DOHH2 (cell line): ENCODE results near the gene AHCYL1.

Experiments used
- H3F3A ChIP-seq: fragments of 200-600 bp; sonication (generic), shearing (Covaris generic); 2 replicates; pipeline ENCODE4 v1.6.0; 2016; ENCODE audit warnings: antibody characterized with exemption, mild to moderate bottlenecking; ENCODE audit not compliant: control insufficient read depth, insufficient read depth
- H3K27ac ChIP-seq: fragments of 200-600 bp; sonication (generic); 2 replicates; pipeline ENCODE4 v1.5.1; 2014; ENCODE audit warnings: low read depth, mild to moderate bottlenecking, low read length, moderate library complexity
- H3K27me3 ChIP-seq: fragments of 200-600 bp; sonication (generic); 2 replicates; pipeline ENCODE4 v1.6.1; 2014; ENCODE audit warnings: mild to moderate bottlenecking, low read length, mixed read lengths; ENCODE audit not compliant: control insufficient read depth
- H3K36me3 ChIP-seq: fragments of 200-600 bp; sonication (generic); 2 replicates; pipeline ENCODE4 v1.6.1; 2014; ENCODE audit warnings: mild to moderate bottlenecking, low read length, moderate library complexity, mixed read lengths; ENCODE audit not compliant: control insufficient read depth
- H3K4me1 ChIP-seq: fragments of 200-600 bp; sonication (generic); 2 replicates; pipeline ENCODE4 v1.6.1; 2014; ENCODE audit warnings: mild to moderate bottlenecking, low read length, mixed read lengths; ENCODE audit not compliant: control insufficient read depth
- H3K4me2 ChIP-seq: fragments of 200-600 bp; sonication (generic); 2 replicates; pipeline ENCODE4 v1.6.0; 2014; ENCODE audit warnings: mild to moderate bottlenecking, low read length, moderate library complexity
- H3K4me3 ChIP-seq: fragments of 200-600 bp; sonication (generic); 2 replicates; pipeline ENCODE4 v1.5.1; 2014; ENCODE audit warnings: mild to moderate bottlenecking, low read length, mixed read lengths
- H3K79me2 ChIP-seq: fragments of 200-600 bp; sonication (generic); 2 replicates; pipeline ENCODE4 v1.6.1; 2014; ENCODE audit warnings: mild to moderate bottlenecking, low read length, mixed read lengths; ENCODE audit not compliant: control insufficient read depth
- H3K9me2 ChIP-seq: fragments of 200-600 bp; sonication (generic); replicated peaks from 2 replicates; pipeline ENCODE4 v1.6.1; 2014; ENCODE audit warnings: mild to moderate bottlenecking, low read length, mixed read lengths; ENCODE audit not compliant: control insufficient read depth
- H3K9me3 ChIP-seq: fragments of 200-600 bp; sonication (generic); 2 replicates; pipeline ENCODE4 v1.6.1; 2014; ENCODE audit warnings: antibody characterized with exemption, low read length, mixed read lengths; ENCODE audit not compliant: control insufficient read depth, insufficient read depth
- H4K20me1 ChIP-seq: fragments of 200-600 bp; sonication (generic); 2 replicates; pipeline ENCODE4 v1.6.0; 2014; ENCODE audit warnings: low read depth, mild to moderate bottlenecking, antibody characterized with exemption, low read length, moderate library complexity; ENCODE audit not compliant: control insufficient read depth, insufficient read depth
- EZH2phosphoT487 ChIP-seq: fragments of 200-600 bp; sonication (generic); IDR thresholded peaks from 2 replicates; pipeline ENCODE4 v1.6.1; 2017; ENCODE audit warnings: borderline replicate concordance, mild to moderate bottlenecking, antibody characterized with exemption, low read length, moderate library complexity, mixed read lengths
- TF ChIP-seq, protein P1 (sequence below): fragments of 200-600 bp; sonication (generic); IDR thresholded peaks from one replicate; pipeline ENCODE4 v1.5.1; 2014; ENCODE audit warnings: antibody characterized with exemption, mild to moderate bottlenecking, low read depth, low read length; ENCODE audit not compliant: poor library complexity, severe bottlenecking

AHCYL1 gene

DNA sequence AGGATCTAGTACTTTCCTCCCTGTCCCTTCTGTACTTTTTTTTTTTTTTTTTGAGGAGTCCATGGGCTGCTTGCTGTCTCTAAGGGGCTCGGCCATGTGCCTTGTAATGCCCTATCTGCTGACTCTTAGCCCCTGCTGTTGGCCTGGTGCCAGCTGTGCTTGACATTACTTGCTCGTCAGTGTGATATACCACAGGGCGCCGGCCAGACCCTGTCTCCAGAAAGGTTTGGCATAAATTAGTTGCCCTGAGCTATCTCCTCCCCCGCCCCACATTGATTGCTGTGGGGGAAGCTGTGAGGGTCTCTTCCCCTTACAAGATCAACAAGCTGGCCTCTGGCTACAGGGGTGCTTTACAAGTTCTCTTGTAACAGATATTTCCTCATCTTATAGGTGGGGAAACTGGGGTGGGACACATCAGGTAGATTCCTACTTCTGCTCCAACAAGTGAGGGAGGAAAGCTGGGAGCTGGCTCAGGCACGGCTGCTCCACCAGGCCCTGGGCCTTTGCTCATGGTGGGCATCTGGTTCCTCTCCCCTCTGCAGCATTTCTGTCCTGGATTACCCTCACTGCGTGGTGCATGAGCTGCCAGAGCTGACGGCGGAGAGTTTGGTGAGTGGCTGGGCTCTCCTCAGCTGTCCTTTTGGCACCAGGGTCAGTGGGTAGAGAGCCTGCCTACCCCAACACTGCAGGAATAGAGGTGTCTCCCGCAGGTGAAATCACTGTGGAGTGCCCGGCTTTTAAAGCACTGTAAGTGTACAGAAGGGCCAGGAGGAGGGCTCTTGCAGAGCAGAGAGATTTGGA lies 65.4 kb downstream of the AHCYL1 start:
- TF ChIP-seq, protein P1, sequence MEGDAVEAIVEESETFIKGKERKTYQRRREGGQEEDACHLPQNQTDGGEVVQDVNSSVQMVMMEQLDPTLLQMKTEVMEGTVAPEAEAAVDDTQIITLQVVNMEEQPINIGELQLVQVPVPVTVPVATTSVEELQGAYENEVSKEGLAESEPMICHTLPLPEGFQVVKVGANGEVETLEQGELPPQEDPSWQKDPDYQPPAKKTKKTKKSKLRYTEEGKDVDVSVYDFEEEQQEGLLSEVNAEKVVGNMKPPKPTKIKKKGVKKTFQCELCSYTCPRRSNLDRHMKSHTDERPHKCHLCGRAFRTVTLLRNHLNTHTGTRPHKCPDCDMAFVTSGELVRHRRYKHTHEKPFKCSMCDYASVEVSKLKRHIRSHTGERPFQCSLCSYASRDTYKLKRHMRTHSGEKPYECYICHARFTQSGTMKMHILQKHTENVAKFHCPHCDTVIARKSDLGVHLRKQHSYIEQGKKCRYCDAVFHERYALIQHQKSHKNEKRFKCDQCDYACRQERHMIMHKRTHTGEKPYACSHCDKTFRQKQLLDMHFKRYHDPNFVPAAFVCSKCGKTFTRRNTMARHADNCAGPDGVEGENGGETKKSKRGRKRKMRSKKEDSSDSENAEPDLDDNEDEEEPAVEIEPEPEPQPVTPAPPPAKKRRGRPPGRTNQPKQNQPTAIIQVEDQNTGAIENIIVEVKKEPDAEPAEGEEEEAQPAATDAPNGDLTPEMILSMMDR, result no peak
- TF ChIP-seq EZH2phosphoT487, result no peak
- Histone ChIP-seq H3K27ac (no peak overlapping the region), H3K9me2 (no peaks in the 10 kb centered on the region), H3K79me2 (no peaks in the 10 kb centered on the region), H3K27me3 (no peaks in the 10 kb centered on the region), H3K4me3 (no peak overlapping the region), H3K9me3 (no peaks in the 10 kb centered on the region), H3F3A (no peaks in the 10 kb centered on the region), H3K4me2 (no peak overlapping the region), H3K4me1 (no peaks in the 10 kb centered on the region), H4K20me1 (no peaks in the 10 kb centered on the region), H3K36me3 (peaks cover 82% of the 10 kb centered on the region)

DNA sequence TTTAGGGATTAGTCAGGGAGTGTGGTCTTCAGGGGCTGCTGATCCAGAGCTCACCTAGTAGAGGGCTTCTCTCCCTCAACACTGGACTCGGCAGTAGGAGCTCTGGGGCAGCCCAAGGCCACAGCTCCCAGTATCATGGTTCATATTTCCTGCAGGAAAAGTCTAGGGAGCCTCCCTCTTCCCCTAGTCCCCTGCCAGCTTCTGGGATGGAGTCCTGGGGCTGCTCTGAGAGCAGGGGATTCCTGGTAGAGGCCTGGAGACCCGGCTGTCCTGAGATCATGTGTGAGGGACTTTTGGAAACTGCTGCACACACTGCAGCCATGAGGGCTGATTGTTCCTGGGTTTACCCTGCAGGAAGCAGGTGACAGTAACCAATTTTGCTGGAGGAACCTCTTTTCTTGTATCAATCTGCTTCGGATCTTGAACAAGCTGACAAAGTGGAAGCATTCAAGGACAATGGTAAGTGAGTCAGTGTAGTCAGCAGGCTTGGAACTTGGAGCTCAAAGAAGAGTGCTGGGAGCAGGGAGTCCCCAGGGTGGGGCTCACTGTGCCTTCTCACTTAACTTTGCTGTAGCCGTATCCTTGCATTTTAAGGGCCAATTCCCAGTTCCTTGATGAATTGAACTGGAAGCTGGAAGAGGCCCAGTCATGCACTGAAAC lies 66.2 kb downstream of the AHCYL1 start:
- Histone ChIP-seq H3F3A (no peaks in the 10 kb centered on the region), H3K4me1 (no peaks in the 10 kb centered on the region), H3K79me2 (no peaks in the 10 kb centered on the region), H3K27me3 (no peaks in the 10 kb centered on the region), H4K20me1 (no peaks in the 10 kb centered on the region), H3K9me2 (no peaks in the 10 kb centered on the region), H3K36me3 (peaks cover 84% of the 10 kb centered on the region), H3K4me3 (no peak overlapping the region), H3K27ac (no peak overlapping the region), H3K4me2 (no peak overlapping the region), H3K9me3 (no peaks in the 10 kb centered on the region)
- TF ChIP-seq, protein P1, result no peak
- TF ChIP-seq EZH2phosphoT487, result no peak

DNA sequence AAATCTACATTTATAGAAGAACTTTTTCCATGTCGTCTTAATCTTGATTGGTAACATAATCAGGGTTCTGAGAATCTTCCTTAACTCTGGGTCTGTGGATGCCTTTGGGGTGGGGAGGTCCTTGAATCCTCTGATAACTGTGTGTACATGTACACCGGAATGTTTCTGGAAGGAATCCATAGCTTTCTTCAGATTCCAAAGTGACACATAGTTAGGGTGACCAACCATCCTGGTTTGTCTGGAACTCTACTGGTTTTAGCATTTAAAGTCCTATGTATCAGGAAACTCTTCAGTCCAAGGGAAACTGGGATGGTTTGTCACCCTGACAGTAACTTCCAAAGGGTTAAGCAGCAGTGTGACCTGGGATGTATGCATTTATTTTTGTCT lies 66.7 kb downstream of the AHCYL1 start:
- Histone ChIP-seq H3K36me3 (peaks cover 85% of the 10 kb centered on the region), H3K9me2 (no peaks in the 10 kb centered on the region), H3K4me2 (no peak overlapping the region), H3F3A (no peaks in the 10 kb centered on the region), H4K20me1 (no peaks in the 10 kb centered on the region), H3K9me3 (no peaks in the 10 kb centered on the region), H3K27ac (no peak overlapping the region), H3K79me2 (no peaks in the 10 kb centered on the region), H3K27me3 (no peaks in the 10 kb centered on the region), H3K4me3 (no peak overlapping the region), H3K4me1 (no peaks in the 10 kb centered on the region)
- no peak for TF ChIP-seq EZH2phosphoT487
- TF ChIP-seq, protein P1, result no peak
